ENCODE results near the gene ELAVL4.

DNA sequence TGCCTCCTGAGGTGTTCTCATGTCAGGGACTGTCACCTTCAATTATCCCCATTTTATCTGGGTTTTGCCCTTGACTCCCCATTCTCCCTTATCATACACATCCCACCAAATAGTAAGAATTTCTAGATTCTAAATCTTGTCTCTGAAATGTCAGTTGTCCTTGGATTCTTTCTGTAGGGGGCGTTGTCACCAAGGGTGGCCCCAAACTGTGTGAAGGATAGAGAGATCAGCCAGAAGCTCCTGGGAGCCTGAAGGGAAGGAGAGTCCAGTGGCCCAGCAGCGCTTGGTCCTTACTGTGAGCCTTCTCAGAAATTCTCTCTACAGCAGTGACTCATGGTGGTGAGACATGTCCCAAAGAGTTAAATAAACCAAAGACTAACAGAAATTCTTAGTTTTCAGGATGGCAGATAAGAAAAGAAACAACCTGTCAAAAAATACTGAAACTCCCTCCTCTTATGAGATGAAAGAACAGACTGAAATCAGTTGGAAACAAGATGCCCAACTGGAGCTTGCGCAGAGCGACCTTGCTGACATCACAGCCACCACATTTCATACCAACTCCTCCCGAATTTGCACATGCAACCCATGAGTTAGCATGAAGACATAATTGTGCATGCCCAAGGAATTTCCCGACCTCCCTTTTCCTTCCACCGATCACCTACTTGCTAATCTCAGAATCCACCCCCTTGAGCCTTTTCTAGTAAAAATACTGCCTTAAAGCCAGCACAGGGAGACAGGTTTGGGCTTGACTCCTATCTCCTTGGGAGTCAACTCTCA, 109.8 kb downstream of the ELAVL4 start:
- TF ChIP-seq, protein P1, sequence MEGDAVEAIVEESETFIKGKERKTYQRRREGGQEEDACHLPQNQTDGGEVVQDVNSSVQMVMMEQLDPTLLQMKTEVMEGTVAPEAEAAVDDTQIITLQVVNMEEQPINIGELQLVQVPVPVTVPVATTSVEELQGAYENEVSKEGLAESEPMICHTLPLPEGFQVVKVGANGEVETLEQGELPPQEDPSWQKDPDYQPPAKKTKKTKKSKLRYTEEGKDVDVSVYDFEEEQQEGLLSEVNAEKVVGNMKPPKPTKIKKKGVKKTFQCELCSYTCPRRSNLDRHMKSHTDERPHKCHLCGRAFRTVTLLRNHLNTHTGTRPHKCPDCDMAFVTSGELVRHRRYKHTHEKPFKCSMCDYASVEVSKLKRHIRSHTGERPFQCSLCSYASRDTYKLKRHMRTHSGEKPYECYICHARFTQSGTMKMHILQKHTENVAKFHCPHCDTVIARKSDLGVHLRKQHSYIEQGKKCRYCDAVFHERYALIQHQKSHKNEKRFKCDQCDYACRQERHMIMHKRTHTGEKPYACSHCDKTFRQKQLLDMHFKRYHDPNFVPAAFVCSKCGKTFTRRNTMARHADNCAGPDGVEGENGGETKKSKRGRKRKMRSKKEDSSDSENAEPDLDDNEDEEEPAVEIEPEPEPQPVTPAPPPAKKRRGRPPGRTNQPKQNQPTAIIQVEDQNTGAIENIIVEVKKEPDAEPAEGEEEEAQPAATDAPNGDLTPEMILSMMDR (conservative IDR thresholded peaks at IDR 0.05; ENCODE audit: low read depth, low read length) = no peak
- TF ChIP-seq EZH2 (IDR thresholded peaks at IDR 0.05; ENCODE audit: borderline replicate concordance, low read depth, low read length, poor library complexity, severe bottlenecking) = no peak

Data from A673 (cell line).